ENCODE measurements around the gene RNF144A. TPM values are rescaled to one million over a fixed set of nuclear protein-coding genes. Genes with fewer than 3 reads are reported as not detected.

The RNF144A gene
- total and polyA plus RNA-seq, 2 of the 13 experiments (the other 11 are each of a cell fraction or from before 2014, with no cell fraction given): 13.9 to 16.5 TPM

- TF ChIP-seq KAT7 (CRISPR knock-in tag; IDR thresholded peaks at IDR 0.05; ENCODE audit: borderline replicate concordance): no peak
- TF ChIP-seq NCOA1 (CRISPR knock-in tag; IDR thresholded peaks at IDR 0.05): no peak
- no peak for TF ChIP-seq PAF1 (CRISPR knock-in tag; IDR thresholded peaks at IDR 0.05)
- TF ChIP-seq ZNF629 (CRISPR knock-in tag; conservative IDR thresholded peaks at IDR 0.05): no peak
Measured at GRCh38 chr2:6947929-6948676, 30.9 kb downstream of the RNF144A start (continued).

DNA sequence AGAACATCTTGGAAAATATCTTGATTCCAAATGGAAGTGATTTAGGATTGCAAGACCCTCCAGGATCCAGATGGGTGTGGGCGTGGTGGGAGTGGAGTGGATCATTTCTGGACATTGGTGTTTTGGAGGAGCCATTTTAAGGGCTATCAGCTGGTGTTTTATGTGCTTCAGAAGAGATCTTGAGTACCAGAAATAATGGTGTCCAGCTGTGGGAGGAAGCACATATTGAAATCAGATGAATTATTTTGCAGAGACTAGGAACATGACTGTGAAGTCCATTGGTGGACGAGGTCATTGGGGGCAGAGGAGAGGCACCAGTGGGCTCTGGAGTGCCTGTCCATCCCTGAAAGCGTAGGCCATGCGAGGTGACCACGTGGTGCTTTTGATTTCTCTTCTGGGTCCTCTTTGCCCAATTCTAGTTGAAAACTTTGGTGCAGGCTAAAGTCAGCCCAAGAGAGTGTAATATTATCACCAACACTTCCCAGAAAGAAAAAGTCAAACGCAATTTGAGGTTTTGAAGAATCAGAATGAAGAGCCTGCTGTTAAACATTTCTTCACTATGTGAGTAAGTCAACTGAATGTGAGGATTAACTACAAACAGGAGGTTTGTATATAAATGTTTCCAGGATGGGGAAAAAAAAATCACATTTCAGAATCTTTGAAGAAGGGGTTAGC lies 31.6 kb downstream of the RNF144A start:
- Histone ChIP-seq H3K4me3 (replicated peaks in 1 of 3; ENCODE audit: insufficient read depth in 1 of 3, low read depth in 2 of 3, low read length in 3 of 3) (no peak overlapping the region), H4K20me1 (ENCODE audit: insufficient read depth, low read length) (no peaks in the 10 kb centered on the region), H3K36me3 (replicated peaks in 1 of 2; ENCODE audit: control insufficient read depth in 1 of 2, insufficient read depth in 2 of 2, low read length in 2 of 2) (peaks cover 2 to 18% of the 10 kb centered on the region in 2 experiments; a peak in 3 of 5 replicates), H3K4me1 (ENCODE audit: insufficient read depth, low read length) (no peaks in the 10 kb centered on the region), H3K4me2 (ENCODE audit: low read depth, low read length) (no peak overlapping the region), H3K27ac (ENCODE audit: extremely low read length, insufficient read depth, low read length) (no peak overlapping the region), H3K9ac (ENCODE audit: insufficient read depth, low read depth, low read length) (no peak overlapping the region), H3K9me3 (ENCODE audit: low read length) (no peaks in the 10 kb centered on the region), H3K79me2 (ENCODE audit: insufficient read depth, low read length) (no peaks in the 10 kb centered on the region), H2AFZ (ENCODE audit: low read length) (no peak overlapping the region), H3K27me3 (ENCODE audit: control insufficient read depth in 1 of 2, insufficient read depth in 2 of 2, low read length in 2 of 2) (no peaks in the 10 kb centered on the region)
- WGBS (ENCODE audit: low lambda C conversion rate): 92% methylated on average over 6 of the region's 6 CpGs
- intact Hi-C loops (cut with micrococcal nuclease; ENCODE audit: unreplicated experiment): no loop called here
- FAIRE-seq (no peak), ATAC-seq (no peak), DNase-seq (ENCODE audit: low spot score) (no peak)
- no TSS peak for BruUV-seq (replicated peaks)
- CTCF ChIA-PET (ENCODE audit: low intra/inter-chr PET ratio, low total read pairs): no interaction called here
- POLR2A ChIA-PET: no interaction called here
- in situ Hi-C loops (cut with HindIII; ENCODE audit: extremely low pct_ligation_motif_present, low pct_unique_long_range_greater_than_20kb): no loop called here
- TF ChIP-seq CREBL2 (CRISPR knock-in tag; IDR thresholded peaks at IDR 0.05; ENCODE audit: borderline replicate concordance): no peak
- TF ChIP-seq, protein P1, sequence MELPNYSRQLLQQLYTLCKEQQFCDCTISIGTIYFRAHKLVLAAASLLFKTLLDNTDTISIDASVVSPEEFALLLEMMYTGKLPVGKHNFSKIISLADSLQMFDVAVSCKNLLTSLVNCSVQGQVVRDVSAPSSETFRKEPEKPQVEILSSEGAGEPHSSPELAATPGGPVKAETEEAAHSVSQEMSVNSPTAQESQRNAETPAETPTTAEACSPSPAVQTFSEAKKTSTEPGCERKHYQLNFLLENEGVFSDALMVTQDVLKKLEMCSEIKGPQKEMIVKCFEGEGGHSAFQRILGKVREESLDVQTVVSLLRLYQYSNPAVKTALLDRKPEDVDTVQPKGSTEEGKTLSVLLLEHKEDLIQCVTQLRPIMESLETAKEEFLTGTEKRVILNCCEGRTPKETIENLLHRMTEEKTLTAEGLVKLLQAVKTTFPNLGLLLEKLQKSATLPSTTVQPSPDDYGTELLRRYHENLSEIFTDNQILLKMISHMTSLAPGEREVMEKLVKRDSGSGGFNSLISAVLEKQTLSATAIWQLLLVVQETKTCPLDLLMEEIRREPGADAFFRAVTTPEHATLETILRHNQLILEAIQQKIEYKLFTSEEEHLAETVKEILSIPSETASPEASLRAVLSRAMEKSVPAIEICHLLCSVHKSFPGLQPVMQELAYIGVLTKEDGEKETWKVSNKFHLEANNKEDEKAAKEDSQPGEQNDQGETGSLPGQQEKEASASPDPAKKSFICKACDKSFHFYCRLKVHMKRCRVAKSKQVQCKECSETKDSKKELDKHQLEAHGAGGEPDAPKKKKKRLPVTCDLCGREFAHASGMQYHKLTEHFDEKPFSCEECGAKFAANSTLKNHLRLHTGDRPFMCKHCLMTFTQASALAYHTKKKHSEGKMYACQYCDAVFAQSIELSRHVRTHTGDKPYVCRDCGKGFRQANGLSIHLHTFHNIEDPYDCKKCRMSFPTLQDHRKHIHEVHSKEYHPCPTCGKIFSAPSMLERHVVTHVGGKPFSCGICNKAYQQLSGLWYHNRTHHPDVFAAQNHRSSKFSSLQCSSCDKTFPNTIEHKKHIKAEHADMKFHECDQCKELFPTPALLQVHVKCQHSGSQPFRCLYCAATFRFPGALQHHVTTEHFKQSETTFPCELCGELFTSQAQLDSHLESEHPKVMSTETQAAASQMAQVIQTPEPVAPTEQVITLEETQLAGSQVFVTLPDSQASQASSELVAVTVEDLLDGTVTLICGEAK (IDR thresholded peaks at IDR 0.05): no peak
- TF ChIP-seq, protein P1 (CRISPR knock-in tag; IDR thresholded peaks at IDR 0.05): no peak
- TF ChIP-seq ZNF737 (CRISPR knock-in tag; IDR thresholded peaks at IDR 0.05; ENCODE audit: borderline replicate concordance): no peak
- TF ChIP-seq ZNF672 (CRISPR knock-in tag; IDR thresholded peaks at IDR 0.05): no peak
- TF ChIP-seq YY1 (IDR thresholded peaks at IDR 0.05; ENCODE audit: insufficient read depth, insufficient replicate concordance, low read depth, low read length): no peak
- no peak for TF ChIP-seq NFYB (CRISPR knock-in tag; IDR thresholded peaks at IDR 0.05)

All from HepG2 (cell line).